Fibroblast of villous mesenchyme (primary cell): ENCODE data around the gene SURF2. TPM values are rescaled to one million over a fixed set of nuclear protein-coding genes. Genes with fewer than 3 reads are reported as not detected.
"Not testable (repeated sequence)": the region's sequence is repeated elsewhere in the genome, so short reads cannot be mapped to it uniquely, and the experiment has no call there.

ENCODE experiments used
- DNase-seq: peaks from one replicate; pipeline ENCODE4 v3.0.0-alpha.2; 2010; ENCODE audit warnings: low read depth
- H3K4me3 ChIP-seq: 2 replicates; pipeline ENCODE4 v1.5.1; 2011; ENCODE audit warnings: low read depth, mild to moderate bottlenecking, low read length
- total RNA-seq: library from RNA; depleted of rRNA; stranded (reverse); fragments of >200 nt; gene quantifications from 2 replicates; pipeline ENCODE4 v1.2.3, GENCODE V29; 2012
- TF ChIP-seq, protein P1 (sequence below): IDR thresholded peaks from 2 replicates; pipeline ENCODE4 v1.5.1; 2012; ENCODE audit warnings: low read depth, mild to moderate bottlenecking, low read length; ENCODE audit not compliant: insufficient read depth

SURF2 gene
- total RNA-seq, 1 donor = 12.1 TPM

GRCh38 chr9:133331641-133332380 is 24.5 kb upstream of the SURF2 start:
- no peak overlapping the region for H3K4me3 ChIP-seq
- TF ChIP-seq, protein P1, sequence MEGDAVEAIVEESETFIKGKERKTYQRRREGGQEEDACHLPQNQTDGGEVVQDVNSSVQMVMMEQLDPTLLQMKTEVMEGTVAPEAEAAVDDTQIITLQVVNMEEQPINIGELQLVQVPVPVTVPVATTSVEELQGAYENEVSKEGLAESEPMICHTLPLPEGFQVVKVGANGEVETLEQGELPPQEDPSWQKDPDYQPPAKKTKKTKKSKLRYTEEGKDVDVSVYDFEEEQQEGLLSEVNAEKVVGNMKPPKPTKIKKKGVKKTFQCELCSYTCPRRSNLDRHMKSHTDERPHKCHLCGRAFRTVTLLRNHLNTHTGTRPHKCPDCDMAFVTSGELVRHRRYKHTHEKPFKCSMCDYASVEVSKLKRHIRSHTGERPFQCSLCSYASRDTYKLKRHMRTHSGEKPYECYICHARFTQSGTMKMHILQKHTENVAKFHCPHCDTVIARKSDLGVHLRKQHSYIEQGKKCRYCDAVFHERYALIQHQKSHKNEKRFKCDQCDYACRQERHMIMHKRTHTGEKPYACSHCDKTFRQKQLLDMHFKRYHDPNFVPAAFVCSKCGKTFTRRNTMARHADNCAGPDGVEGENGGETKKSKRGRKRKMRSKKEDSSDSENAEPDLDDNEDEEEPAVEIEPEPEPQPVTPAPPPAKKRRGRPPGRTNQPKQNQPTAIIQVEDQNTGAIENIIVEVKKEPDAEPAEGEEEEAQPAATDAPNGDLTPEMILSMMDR = no peak
- no peak for DNase-seq

DNA sequence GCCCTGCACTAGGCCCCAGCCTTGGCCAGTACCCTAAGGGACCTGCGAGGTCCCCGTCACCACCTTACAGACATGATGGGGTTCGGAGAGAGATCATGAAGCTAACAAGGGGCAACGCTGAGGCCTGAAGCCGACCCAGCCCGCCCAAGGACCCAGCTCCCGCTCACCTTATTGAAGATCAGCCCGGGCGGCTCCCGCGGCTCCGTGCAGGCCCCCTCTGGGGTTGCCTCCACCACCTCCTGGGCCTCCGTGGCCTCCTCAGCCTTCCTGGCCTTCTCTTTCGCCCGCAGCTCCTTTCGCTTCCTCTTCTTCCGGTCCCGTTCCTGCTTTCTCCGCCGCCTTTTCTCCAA is 24.0 kb upstream of the SURF2 start:
- TF ChIP-seq, protein P1 = no peak
- DNase-seq = no peak
- no peak overlapping the region for H3K4me3 ChIP-seq

GRCh38 chr9:133333011-133333410 is 23.3 kb upstream of the SURF2 start:
- H3K4me3 ChIP-seq = no peak overlapping the region
- no peak for DNase-seq
- TF ChIP-seq, protein P1 = no peak

DNA sequence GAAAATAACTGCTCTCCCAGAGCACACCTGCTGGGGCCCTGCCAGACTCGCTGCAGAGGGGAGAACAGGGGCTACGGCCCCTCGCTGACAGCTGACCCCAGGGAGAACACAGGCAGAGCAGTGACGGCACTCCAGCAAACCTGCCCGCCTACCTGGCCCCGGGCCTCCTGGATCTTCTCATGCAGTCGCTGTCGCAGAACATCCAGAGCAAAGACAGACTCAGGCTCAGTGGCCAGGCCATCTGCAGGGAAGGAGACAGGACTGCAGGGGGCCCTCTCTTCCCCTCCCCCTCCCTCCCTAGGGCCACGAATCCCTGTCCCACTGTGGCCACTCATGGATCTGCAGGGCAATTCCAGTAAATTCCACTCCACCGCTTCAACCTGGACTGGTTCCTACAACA is 22.8 kb upstream of the SURF2 start:
- DNase-seq = no peak

DNA sequence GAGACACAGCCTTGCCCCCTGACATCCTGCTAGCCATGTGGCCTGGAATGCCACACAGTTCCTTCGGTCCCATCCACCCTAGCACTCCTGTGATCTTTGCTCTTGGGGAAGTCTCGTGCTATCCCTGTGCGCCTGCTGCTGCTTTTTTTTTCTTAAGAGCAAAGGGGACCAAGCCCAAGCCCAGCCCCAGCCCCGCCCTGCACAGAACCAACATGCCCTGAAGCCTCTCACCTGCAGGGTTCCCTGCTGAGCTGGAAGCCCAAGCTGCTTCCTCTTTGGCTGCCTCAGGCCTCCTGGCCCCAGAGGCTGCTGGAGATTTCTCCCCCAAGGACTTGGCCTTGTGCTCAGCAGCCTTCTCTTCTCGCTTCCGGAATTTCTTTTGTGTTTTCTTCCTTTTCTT is 22.2 kb upstream of the SURF2 start:
- no peak for DNase-seq
- H3K4me3 ChIP-seq = no peak overlapping the region
- TF ChIP-seq, protein P1 = no peak

More for the DNA sequence above, 22.8 kb upstream of the SURF2 start:
- TF ChIP-seq, protein P1 = no peak
- H3K4me3 ChIP-seq = no peak overlapping the region

- H3K4me3 ChIP-seq = peak overlapping the region; percentile 89
- DNase-seq = not testable (repeated sequence)
These were observed 21.5 kb upstream of the SURF2 start for GRCh38 chr9:133334888-133335287.

- peak within 1 kb of the TSS; percentile 89 for H3K4me3 ChIP-seq
- TF ChIP-seq, protein P1 = no peak
- DNase-seq = peak; percentile 85
These were observed 20.2 kb upstream of the SURF2 start, which contains the start of gene SURF6 for GRCh38 chr9:133335924-133336811. TSS of gene SURF6 (minus strand) at chr9:133336188. CDS start at chr9:133336132, 56 bp downstream.
